ENCODE data around the gene SIKE1.
A peak's percentile ranks its signal among the peaks of the same experiment; 100 is the strongest.
"Not testable (repeated sequence)": the region's sequence is repeated elsewhere in the genome, so short reads cannot be mapped to it uniquely, and the experiment has no call there.

SIKE1 gene

GRCh38 chr1:114755006-114755931, 25.2 kb downstream of the SIKE1 start:
- peak in 1 of 2 experiments; percentile 3 for DNase-seq (ENCODE audit: low read depth in 2 of 2)

- not testable (repeated sequence) for DNase-seq (ENCODE audit: low read depth in 2 of 2)
These were observed 26.8 kb downstream of the SIKE1 start for GRCh38 chr1:114753702-114754101.

GRCh38 chr1:114753143-114753542, 27.3 kb downstream of the SIKE1 start:
- DNase-seq (ENCODE audit: low read depth in 2 of 2): no peak

GRCh38 chr1:114750780-114751179, 29.7 kb downstream of the SIKE1 start:
- DNase-seq (ENCODE audit: low read depth in 2 of 2): no peak

GRCh38 chr1:114749835-114750234, 30.6 kb downstream of the SIKE1 start:
- no peak for DNase-seq (ENCODE audit: low read depth in 2 of 2)

GRCh38 chr1:114746450-114747121, 33.9 kb downstream of the SIKE1 start:
- DNase-seq (ENCODE audit: low read depth in 2 of 2): no peak

- DNase-seq (ENCODE audit: low read depth in 2 of 2): no peak
These were observed 35.2 kb downstream of the SIKE1 start for GRCh38 chr1:114745291-114745690.

GRCh38 chr1:114741963-114742746, 38.3 kb downstream of the SIKE1 start:
- no peak for DNase-seq (ENCODE audit: low read depth in 2 of 2)

GRCh38 chr1:114740331-114740730, 40.2 kb downstream of the SIKE1 start:
- DNase-seq (ENCODE audit: low read depth in 2 of 2): no peak

- no peak for DNase-seq (ENCODE audit: low read depth in 2 of 2)
These were observed 43.1 kb downstream of the SIKE1 start for GRCh38 chr1:114737314-114737849.

GRCh38 chr1:114735479-114735878, 45.0 kb downstream of the SIKE1 start:
- DNase-seq (ENCODE audit: low read depth in 2 of 2): no peak

GRCh38 chr1:114729782-114730181, 50.7 kb downstream of the SIKE1 start:
- no peak for DNase-seq (ENCODE audit: low read depth in 2 of 2)

GRCh38 chr1:114728553-114728952, 51.9 kb downstream of the SIKE1 start:
- no peak for DNase-seq (ENCODE audit: low read depth in 2 of 2)

- no peak for DNase-seq (ENCODE audit: low read depth in 2 of 2)
These were observed 55.3 kb downstream of the SIKE1 start for GRCh38 chr1:114725230-114725629.

- DNase-seq (ENCODE audit: low read depth in 2 of 2): no peak
These were observed 56.6 kb downstream of the SIKE1 start for GRCh38 chr1:114723915-114724314.

GRCh38 chr1:114723457-114723856, 57.0 kb downstream of the SIKE1 start:
- no peak for DNase-seq (ENCODE audit: low read depth in 2 of 2)

- no peak for DNase-seq (ENCODE audit: low read depth in 2 of 2)
These were observed 60.0 kb downstream of the SIKE1 start for GRCh38 chr1:114720492-114720891.

Measured in fibroblast of skin of left quadriceps (primary cell).